ENCODE results near the gene SEC14L2.

The SEC14L2 gene

DNA sequence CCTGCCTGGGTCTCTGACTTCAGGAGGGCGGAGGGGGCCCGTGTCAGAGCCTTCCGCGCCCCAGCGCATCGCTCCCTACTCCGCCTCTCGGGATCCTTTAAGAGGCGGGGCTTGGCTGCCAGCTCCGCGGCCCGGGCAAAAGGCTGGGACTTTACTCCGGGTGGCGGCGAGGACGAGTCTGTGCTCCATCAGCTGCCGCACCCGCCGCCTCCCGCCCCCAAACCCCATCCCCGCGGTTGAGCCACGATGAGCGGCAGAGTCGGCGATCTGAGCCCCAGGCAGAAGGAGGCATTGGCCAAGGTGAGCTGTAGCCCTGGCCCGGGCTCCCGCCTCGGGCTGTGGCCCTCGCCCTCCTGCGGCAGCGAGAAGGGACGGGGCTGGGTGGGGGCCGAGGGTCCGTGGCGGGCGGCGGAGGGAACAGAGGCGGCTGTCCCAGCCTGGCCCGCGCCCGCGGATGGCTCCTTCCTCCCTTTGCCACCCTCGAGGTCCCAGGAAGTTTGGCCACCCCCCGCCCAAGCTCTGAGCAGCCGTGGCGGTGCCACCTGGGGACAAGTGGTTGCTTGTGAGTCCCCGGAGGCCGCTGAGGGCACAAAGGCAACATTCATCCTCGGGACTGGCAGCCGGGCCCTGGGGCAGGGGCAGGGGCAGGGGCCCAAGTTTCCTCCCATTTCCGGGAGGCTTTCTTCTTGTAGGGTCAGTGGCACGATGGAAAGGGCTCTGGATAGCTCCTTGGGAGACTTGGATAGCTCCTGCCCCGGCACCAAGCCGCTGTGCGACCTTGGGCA is at the start of gene SEC14L2:
TSS of gene SEC14L2 (plus strand) at position 148 of the 785 bp plus-strand sequence. CDS start at position 247, 99 bp downstream.
- in situ Hi-C loops (cut with MboI; ENCODE audit: low sequenced_read_pairs) = loop anchor here (25.0 kb wide), 1 partner anchor 285 kb away; no protein-coding TSS in a partner anchor

GRCh38 chr22:30347255-30347892 is 49.4 kb upstream of the SEC14L2 start:
- in situ Hi-C loops (cut with MboI; ENCODE audit: low sequenced_read_pairs) = no loop called here

DNA sequence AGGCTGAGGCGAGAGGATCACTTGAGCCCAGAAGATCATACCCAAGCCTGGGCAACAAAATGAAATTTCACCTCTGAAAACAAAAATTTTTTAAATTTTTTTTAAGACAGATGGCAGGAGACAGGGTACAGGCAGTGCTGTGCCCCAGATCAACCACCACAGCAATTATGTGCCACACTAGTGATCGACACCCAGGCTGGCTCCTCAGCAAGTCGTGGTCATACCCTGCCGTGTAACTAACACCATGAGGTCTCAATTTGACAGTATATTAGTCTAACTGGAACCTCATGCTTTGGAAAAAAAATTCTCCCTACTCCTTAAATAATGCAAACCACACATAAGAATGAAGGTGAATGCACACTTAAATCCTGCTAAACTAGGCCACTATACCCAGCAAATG is 48.4 kb upstream of the SEC14L2 start:
- in situ Hi-C loops (cut with MboI; ENCODE audit: low sequenced_read_pairs) = no loop called here

DNA sequence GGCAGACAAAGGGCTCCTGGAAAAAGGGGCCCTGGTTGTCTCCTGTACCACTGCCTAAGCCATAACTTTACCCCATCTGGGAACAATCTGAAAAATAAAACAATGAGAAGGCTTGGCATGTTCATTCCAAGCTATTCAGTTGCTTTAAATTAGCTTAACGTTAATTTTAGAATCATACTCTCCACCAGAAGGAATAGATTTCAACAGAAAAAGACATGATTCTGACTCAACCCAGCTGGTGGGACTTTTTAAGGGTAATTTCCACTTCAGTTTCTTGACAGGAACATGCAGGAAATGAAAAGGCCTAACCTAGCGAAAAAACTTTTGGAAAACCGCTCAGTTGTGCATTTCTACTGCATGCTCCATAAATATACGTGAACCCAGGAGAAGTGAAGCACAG is 48.0 kb upstream of the SEC14L2 start:
- in situ Hi-C loops (cut with MboI; ENCODE audit: low sequenced_read_pairs) = no loop called here

- in situ Hi-C loops (cut with MboI; ENCODE audit: low sequenced_read_pairs) = no loop called here
Measured at GRCh38 chr22:30351226-30351625, 45.6 kb upstream of the SEC14L2 start.

DNA sequence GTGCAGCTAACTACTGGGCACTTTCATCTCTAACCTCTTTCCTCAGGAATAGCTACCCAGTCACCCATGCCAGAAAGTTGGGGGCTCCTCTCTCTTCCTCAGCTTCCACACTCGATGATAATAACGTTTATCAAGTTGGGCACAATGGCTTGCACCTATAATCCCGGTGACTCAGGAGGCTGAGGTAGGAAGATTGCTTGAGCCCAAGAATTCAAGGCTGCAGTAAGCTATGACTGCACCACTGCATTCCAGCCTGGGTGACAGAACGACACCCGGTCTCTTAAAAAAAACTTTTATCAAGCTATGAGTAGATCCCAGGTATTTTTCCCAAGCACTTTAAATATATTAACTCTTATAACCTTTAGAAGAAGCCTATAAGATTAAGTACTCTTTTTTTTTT is 42.2 kb upstream of the SEC14L2 start:
- in situ Hi-C loops (cut with MboI; ENCODE audit: low sequenced_read_pairs) = no loop called here

- in situ Hi-C loops (cut with MboI; ENCODE audit: low sequenced_read_pairs) = no loop called here
Measured at GRCh38 chr22:30356449-30357235, 40.2 kb upstream of the SEC14L2 start, which contains the start of the genes CCDC157 and SF3A1. TSS of gene CCDC157 (plus strand) at chr22:30357007. CDS start at chr22:30366001, 8,994 bp downstream. TSS of gene SF3A1 (minus strand) at chr22:30356894. CDS start at chr22:30356792, 102 bp downstream.

- in situ Hi-C loops (cut with MboI; ENCODE audit: low sequenced_read_pairs) = no loop called here
Measured at GRCh38 chr22:30357236-30357570, 39.6 kb upstream of the SEC14L2 start.

GRCh38 chr22:30357650-30358215 is 39.1 kb upstream of the SEC14L2 start:
- in situ Hi-C loops (cut with MboI; ENCODE audit: low sequenced_read_pairs) = no loop called here

DNA sequence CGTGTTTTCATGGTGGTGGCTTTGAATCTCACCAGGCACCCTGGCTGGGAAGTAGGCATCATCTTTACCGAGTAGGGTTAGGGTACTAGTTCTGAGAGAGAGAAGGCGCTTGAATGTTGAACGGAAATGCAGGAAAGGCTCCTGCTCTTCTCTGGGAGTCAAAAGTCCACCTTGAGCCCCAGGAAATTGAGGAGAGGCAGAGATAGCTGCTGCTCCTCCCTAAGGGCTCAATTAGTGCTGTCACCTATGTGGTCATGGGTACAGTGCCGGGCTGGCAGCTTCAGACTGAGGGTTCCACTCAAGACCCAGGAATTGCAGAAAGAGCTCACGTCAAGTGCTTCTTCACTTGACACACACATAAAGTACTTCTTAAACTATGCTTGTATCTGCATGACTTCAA is 38.3 kb upstream of the SEC14L2 start:
- in situ Hi-C loops (cut with MboI; ENCODE audit: low sequenced_read_pairs) = no loop called here

DNA sequence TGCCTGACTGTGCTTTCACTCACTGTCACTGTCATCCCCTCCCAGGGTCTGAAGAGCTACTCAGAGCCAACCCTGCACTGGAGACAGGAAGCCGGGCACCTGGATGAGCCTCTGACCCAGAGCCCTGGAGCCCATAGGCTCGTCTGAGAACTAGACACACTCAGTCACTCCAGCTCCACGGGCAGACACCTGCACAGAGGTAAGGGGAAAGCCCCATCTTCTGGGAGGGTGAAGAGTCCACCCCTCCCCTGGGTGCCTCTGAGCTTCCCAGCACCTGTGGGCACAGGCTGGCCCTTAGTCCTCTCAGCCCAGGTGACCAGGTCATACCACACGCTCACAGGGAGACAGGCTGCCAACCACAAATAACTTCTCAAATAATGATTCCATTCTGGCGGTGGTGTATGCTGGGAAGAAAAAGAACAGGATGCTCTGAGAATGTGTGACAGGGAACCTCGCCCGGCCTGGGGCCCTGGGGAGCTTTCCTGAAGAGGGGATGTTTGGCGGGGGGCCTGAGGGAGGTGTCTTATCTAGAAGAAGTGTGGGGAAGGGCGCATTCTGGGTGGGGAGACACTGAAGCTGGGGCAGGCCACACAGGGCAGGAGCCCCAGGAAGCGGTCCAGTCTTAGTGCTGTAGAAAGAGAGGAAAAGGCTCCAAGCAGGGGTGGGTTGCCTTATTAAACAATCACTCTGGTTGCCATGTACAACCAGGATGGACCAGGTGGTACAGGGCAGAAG is 34.7 kb upstream of the SEC14L2 start:
- in situ Hi-C loops (cut with MboI; ENCODE audit: low sequenced_read_pairs) = no loop called here

DNA sequence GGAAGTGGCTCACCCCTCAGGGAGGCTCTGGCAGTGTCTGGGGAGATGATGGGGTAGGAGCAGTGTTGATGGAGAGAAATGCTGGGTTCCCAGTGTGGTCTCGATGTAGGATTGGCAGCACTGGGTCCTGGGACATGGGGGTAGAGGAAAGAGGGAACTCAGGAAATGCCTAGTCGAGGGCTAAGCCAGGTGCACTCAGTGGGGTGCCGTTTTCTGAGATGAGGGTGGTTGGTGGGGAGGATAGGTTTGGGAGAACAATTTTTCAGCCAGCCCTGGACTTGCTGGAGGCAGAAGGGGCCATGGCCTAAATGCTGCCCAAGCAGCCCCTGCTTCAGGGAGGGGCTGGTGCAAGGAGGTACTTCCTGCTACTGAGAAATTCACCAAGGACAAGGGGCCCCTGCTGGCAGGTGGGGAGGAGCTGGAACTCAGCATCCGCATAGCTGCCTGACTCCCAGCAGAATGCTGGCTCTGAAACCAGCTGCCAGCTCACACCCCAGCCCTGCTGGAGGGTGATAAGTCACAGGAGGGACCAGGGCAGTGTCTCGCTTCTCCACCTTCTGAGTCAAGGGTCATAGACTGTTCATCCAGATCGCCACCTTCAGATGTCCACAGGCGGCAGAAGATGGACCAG is 34.1 kb upstream of the SEC14L2 start:
- in situ Hi-C loops (cut with MboI; ENCODE audit: low sequenced_read_pairs) = no loop called here

- in situ Hi-C loops (cut with MboI; ENCODE audit: low sequenced_read_pairs) = no loop called here
Measured at GRCh38 chr22:30365891-30366290, 30.9 kb upstream of the SEC14L2 start.

- in situ Hi-C loops (cut with MboI; ENCODE audit: low sequenced_read_pairs) = no loop called here
Measured at GRCh38 chr22:30368420-30368819, 28.4 kb upstream of the SEC14L2 start.

GRCh38 chr22:30370641-30371230 is 26.1 kb upstream of the SEC14L2 start:
- in situ Hi-C loops (cut with MboI; ENCODE audit: low sequenced_read_pairs) = no loop called here

DNA sequence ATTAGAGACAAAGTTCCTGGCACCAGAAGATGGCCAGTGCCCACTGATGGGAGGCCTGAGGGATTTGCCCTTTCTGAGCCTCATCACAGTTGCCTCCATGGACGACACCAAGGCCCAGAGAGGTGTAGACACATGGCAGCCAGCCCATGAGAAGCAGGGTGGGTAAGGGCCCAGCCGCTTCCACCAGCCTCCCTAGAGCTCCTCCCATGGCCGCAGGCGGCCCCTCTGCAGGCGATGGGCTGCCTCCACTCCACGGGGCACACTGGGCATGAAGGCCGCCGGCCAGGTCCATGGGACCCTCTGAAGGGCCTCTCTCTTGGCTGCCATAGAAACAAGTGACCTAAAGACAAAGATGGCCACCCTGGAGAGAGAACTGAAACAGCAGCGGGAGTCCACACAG is 25.5 kb upstream of the SEC14L2 start:
- in situ Hi-C loops (cut with MboI; ENCODE audit: low sequenced_read_pairs) = no loop called here

GRCh38 chr22:30371981-30372380 is 24.8 kb upstream of the SEC14L2 start:
- in situ Hi-C loops (cut with MboI; ENCODE audit: low sequenced_read_pairs) = no loop called here

GRCh38 chr22:30372915-30373314 is 23.9 kb upstream of the SEC14L2 start:
- in situ Hi-C loops (cut with MboI; ENCODE audit: low sequenced_read_pairs) = no loop called here
